Measurements from ENCODE around the gene ETV3L.

ETV3L gene

DNA sequence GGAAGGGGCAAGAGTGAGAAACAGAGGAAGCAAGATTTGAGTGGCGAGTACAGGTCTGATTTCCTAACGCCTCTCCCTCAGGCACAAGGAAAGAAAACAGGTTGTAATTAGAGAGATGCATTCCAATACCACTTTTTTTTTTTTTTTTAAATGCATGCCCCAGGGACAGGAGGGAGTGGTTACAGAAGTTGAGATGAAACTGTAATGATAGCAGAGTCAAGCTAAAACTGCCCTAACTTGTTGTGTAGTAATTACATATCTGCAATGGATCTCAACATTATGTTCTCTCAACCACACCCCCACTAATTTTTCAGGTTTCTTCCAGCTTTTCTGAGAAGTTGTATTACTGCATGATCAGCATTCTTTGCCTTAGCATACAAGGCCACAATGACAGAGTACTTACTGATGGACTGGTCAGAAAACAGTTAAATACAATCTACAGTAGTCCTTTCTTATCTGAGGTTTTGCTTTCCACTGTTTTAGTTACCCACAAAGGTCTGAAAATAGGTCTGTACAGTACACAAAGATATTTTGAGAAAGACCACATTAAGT is 33.1 kb upstream of the ETV3L start:
- no peak for DNase-seq (ENCODE audit: extremely low read depth in 1 of 2, low read depth in 1 of 2)

DNA sequence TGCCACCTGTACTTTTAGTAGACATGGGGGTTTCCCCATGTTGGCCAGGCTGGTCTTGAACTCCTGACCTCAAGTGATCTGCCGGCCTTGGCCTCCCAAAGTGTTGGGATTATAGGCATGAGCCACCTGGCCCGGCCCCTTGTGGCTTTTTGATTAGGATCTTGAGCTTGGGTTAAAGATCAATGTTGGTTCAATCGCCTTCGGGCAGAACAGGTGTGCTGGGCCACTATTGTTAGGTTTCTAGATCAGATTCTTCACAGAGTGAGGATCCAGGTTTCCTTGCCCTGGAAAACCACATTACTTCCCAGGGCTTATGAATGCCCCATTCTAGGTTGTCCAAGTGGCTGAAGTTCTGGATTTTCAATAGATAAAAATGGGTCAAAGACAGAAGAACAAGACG is 32.5 kb upstream of the ETV3L start:
- no peak for DNase-seq (ENCODE audit: extremely low read depth in 1 of 2, low read depth in 1 of 2)

DNA sequence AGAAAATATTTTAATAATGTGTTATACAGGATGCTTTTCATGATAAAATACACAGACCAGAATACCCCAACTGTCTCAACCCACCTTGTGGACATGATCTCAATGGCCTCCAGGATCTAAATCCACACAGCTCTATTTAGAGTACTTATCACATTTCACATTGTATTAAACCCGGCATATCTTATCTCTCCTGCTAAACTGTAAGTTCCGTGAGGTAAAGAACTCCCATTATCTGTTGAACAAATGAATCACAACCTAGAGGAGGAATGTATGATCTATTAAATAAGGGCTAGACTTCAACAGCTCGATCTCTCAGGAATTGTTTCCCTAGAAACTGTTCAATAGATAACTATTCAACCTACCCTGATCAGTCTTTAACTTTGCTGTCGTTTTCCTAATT is 31.7 kb upstream of the ETV3L start:
- no peak for DNase-seq (ENCODE audit: extremely low read depth in 1 of 2, low read depth in 1 of 2)

DNA sequence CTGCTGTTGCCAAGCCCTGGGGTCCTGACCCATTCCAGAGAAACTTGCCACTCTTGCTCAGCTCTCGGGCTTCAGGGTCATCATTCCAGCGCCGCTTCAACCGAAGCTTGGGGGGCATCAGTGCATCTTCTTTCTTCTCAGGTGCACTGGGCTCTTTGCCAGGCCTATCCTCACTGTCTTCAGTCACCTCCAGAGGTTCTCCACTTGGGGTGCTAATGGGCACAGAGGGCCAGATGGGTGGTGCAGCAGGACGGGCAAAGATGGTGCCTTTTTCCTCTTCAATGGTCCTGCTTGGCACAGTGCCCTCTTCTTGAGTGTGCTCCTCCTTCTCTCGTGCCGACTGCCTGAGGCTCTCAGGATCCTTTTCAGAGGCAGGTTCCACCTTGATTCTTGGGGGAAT is 25.2 kb upstream of the ETV3L start:
- no peak for DNase-seq (ENCODE audit: extremely low read depth in 1 of 2, low read depth in 1 of 2)

DNA sequence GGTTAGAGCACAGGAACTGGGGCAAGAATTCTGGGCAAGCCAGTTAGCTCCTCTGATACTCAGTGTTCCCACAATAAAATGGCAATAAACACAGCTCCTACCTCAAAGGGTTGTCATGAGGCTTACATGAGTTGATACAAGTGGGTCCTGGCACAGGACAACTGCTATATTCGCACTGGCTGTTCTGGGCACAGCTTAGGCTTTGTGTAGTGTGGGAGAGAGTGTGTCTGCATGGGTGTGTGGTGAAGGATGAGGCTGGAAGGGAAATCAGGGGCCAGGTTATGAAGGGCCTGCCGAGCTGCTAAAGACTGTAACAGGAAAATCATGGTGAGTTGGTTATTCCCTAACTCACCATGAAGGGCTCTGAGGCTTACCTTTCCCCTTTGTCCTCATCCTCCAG is 19.8 kb upstream of the ETV3L start:
- DNase-seq (ENCODE audit: extremely low read depth in 1 of 2, low read depth in 1 of 2), result no peak

DNA sequence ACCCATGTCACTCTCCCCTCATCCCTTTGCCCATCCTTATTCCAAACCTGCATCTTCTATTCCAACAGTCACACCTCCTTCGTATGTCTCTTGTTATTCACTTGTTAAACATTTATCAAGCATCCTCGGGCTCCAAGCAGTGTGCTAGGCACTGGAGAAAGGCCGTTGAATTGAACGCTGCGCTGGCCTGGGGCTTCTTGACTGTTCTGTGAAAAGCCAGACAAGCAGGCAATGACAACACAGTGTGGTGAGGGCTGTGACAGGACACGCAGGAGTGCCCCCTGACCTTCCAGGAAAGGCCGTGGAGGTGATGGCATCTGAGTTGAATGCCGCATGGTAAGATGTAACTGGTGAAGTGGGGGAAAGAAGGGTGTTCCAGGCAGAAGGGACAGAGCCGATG is 19.4 kb upstream of the ETV3L start:
- no peak for DNase-seq (ENCODE audit: extremely low read depth in 1 of 2, low read depth in 1 of 2)

DNA sequence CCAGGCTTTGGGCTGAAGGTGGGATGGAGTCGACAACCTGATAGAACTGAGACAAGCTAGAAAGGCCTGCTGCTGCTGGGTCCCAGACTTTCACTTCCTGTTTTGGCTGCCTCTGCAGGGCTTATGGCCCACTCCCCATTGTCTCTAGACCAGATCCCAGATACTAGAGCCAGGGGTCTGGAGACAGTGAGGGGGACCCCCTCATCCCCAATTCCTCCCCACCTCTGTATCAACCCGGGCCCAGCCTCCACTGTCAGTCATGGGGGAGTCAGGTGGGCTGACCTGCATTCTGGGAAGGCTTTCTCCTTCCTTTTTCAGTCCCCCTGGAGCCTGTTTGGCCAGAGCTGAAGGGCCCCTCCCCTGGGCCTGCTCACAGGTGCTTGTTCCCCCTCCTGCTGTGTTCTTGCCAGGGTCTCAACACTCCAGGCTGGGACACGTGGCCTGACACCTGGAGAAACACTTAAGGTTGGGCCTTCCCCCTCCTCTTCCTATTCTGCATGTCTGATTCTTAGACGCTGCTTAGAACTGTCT is 18.0 kb upstream of the ETV3L start:
- DNase-seq (ENCODE audit: extremely low read depth in 1 of 2, low read depth in 1 of 2), result no peak

DNA sequence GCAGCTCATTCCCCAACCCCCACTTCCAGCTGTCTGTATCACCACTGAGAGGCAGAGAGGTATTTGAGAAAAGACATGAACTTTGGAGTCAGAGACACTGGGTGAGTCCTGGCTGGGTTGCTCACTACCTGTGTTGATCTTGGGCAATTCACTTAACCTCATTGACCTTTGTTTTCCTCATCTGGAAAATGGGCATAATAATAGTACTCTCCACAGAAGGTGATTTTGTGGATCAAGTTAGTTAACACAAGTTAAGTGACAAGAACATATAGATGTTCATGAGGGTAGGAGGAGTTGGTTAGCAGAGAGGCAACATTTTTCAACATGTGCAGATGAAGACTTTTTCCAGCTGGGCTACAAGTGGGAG is 17.1 kb upstream of the ETV3L start:
- DNase-seq (ENCODE audit: extremely low read depth in 1 of 2, low read depth in 1 of 2), result no peak

DNA sequence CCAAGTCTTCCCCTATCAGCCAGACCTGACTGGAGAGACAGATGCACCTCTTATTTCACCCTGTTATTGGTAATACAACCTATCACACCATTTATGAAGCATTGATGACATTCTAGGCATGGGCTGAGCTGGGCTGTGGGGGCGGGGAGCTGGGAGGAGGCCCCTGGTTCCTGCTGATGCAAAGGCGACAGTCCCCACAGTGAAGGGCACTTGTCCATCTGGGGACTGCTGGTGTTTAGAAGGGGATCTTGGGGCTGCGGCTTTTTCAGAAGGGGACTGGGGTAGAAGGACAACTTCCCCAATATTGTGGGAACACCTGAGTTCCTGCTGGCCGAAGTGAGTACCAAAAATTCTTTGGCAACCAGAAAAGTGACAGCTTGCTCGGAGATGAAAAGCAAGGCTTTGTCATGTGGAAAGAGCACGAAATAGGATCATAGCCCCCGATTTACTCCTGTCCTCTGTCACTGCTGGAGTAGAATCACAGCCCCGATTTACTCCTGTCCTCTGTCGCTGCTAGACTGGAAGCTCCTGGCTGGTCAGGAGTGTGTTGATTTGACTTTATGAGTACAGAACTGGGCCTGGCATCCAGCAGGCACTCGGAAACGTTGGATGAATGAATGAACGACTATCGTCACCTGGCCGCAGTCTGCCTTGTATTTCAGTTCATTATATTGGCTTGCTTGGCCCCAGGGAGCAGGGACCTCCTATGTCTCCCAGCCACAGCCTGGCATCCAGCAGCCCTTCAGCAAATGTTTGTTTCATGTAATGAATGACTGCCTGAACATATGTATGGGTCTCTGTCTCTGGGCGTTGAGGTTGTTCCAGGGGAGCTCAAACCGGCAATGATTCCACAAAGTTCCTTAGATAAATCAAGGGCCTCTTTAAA is 16.5 kb upstream of the ETV3L start:
- no peak for DNase-seq (ENCODE audit: extremely low read depth in 1 of 2, low read depth in 1 of 2)

DNA sequence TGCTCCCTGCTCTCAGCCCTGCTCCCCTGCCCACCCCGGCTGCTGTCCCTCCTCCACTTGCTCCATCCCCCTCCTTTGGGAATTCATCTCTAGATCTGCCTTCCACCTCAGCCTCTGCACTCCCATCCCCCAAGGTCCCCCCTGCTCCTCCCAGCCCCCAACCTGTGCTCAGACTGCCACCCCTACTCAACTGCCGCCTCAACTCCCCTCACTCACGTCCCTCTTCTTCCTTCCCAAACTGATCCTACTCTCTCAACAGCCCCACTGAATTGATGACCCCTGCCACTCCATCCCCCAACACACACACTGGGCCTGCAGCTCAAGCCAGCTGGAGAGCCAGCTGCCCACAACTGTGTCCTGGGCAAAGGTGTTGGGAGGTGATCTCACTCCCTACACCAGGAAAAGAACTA is 15.8 kb upstream of the ETV3L start:
- DNase-seq (ENCODE audit: extremely low read depth in 1 of 2, low read depth in 1 of 2), result no peak

DNA sequence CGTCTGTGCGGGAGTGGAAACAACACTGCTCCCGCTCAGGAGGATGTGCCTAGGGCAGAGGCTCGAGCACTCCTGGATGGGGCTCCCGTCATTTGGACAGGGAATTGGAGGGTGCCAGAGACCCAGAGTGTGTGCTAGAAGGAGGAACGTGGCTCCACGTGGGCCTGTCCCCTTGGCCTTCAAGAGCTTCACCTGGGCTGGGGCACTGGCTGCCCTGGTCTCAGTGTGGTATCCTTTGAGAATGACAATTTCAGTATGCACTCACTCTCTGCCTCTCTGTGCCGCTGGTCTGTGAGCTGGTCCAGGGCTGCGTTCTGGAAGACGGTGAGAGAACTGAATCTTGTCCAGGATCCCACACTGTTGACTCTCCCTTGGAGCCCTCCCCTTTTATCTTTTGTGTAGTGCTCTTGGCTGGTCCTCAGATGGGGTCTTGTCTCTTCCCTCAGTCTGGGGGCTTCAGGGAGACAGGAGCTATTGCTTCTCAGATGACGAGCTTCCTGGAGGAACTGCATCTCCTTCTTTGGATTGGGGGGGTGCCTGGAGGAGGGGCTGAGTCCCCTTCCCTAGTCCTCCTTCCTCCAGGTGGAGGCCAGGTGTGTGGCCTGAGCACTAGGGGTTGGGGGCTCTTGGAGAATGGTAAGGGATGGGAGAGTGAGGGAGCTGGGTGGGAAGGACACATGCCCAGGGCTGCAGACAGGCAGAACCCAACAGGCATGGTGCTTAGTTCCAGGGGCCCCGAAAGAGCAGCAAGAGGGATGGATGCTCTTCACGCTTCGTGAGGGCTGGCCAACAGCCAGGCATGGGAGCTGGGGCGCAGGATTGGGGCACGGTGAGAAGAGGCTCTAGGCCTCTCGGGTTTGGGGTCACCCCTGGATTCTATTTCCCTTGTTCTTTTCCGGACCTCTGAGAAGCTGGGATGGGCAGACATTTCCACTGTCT is 14.8 kb upstream of the ETV3L start:
- DNase-seq (ENCODE audit: extremely low read depth in 1 of 2, low read depth in 1 of 2), result no peak

DNA sequence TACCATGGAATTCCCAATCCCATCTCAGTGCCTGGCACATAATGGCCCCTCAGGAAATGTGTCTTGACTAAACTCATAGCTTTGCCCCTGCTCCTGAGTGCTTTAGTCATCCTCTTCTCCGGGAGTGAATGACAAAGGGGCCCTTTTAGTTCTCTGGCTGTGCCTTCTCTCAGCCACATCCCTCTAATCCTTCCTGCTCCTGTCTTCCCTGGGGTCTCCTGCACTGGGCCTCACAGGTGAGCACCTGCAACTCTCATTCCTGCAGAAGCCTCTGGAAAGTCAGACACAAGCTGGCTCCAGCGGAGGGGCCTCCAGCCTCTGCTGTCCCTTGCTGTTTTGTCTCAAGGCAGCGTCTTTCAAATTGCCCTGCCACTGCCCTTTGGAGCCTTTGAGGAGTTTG is 14.0 kb upstream of the ETV3L start:
- DNase-seq (ENCODE audit: extremely low read depth in 1 of 2, low read depth in 1 of 2), result no peak

DNA sequence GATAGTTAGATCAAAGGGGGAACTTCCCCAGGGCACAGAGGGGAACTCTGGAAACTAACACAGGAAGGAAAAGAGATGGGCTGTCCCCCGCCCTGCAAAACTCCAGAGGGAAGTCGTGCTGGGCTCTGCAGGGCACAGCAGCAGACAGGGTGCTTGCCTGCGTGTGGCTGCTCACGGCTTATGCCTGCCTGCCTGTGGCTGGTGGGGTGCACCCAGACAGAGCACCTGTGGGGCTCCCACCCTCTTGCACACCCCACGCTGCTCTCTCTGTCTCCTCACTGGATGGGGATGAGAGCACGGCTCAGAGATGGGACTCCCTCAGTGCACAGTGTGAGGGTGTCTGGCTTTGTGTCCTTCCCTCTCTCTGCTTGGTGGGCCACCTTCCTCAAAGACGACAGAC is 13.5 kb upstream of the ETV3L start:
- no peak for DNase-seq (ENCODE audit: extremely low read depth in 1 of 2, low read depth in 1 of 2)

DNA sequence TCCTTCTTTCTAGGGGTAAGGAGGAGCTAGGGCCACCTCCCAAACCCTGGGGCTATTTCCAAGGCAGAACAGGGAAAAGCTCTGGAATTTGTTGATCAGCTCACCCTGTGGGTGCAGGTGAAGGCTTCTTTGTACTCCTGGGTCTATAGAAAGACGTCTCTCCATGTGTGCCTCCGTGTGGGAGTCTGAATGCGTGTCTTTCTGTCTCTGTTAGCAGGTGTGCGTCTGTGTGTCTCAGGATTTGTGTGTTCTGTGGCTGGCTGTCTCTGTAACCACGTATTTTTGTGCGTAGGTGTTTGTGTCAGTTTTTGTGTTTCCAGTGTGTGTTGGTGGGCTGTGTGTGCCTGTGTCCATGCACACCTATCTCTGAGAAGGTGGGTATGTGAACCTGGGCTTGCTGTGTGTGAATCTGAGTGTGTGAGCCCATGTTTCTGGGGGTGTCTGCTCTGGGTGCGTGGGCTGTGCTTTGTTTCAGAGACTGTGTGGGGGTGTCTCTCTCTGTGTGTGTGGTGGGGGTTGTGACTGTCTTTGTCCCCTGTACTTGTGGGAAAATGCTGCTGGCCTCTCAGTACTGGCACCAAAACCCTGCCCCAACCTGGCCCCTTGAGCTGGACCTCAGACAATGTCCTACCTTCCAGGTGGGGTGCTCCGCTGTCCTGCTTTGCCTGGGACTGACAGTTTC is 12.7 kb upstream of the ETV3L start:
- no peak for DNase-seq (ENCODE audit: extremely low read depth in 1 of 2, low read depth in 1 of 2)

DNA sequence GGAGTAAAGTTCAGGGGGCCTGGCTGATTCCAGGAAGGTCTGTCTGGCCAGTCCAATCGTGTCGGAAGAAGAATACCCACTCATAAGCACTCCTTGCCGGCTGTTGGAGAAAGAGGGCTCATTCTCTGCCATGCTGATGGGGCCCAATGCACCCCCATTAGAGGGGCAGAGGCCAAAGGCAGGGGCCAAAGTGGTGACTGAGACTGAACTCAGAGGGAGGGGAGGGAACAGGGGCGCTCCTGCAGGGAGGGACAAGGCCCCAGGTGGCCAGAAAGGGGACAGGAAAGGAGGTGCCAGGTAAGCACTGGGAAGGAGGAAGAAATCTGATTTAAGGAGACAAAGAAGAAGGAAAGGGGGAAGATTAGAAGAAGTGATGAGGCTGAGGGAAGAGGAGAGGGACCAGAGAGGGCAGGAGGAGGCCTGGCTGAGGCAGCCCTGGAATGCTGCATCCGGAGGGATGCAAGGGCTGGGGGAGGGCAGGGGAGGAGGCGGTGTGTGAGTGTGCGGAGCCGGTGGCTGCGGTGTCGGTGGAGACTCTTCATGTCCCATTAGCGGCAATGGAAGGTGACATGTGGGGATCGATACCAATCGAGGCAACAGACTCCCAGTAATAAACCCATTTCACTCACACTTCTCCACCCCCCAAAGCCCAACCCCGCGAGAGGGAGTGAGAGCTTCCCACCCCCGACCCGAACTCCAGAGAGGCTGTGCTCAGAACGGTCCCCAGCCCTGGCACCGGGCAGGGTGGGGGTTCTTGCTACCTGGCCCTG is 12.0 kb upstream of the ETV3L start:
- no peak for DNase-seq (ENCODE audit: extremely low read depth in 1 of 2, low read depth in 1 of 2)

DNA sequence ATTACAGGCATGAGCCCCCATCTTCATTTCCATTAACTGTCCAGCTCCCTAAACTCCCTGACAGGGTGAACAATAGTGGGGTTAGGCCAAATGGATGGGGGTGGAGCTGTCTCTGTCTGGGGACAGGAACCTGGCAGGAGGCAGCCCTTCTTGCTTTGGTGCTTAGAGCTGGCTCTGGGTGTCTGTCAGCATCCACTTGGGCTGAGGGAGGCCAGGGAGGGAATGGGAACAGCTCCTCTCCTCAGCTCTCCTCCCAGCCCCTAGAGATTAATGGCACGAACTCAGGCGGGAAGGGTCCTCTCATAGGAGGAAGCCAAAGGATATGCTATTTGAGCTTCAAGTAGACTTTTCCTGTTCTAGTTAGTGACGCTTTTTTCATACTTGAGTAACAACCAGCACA is 11.1 kb upstream of the ETV3L start:
- DNase-seq (ENCODE audit: extremely low read depth in 1 of 2, low read depth in 1 of 2), result no peak

DNA sequence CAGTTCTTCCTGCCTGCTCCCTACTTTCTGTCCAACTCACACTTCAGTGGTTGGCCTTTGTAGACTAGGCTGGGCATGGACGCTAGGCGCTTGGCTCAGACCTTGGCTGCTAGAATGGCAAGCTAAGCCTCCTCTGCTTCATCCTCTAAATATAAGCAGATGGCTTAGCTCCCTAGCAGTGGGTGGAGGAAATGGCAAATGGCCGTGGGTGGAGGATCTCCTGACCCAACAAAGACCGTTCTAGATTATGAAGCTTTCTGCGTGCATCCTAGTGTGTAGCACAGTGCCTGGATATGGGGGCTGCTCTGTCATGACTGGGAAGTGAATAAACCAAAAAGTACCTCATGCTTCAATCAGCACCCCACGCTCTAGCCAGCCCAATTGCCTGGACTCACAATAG is 10.4 kb upstream of the ETV3L start:
- no peak for DNase-seq (ENCODE audit: extremely low read depth in 1 of 2, low read depth in 1 of 2)

DNA sequence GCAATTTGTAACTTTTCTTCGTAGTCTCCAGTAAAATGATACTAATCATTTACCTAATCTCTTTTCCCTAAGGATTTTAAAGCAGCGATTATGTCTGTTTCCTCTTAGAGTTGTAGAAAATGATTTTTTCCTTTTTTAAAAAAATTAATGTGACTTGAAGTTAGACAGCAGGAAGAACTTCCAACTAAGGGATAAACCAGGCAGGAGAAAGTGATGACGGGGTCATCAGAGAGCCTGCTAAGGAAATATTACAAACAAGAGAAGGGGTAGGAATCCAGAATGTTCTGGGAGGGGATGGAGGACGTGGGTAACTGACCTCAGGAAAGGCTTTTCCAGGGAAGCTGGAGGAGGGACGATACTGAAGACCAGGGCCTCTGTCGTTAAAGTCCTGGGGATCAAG is 8.8 kb upstream of the ETV3L start:
- no peak for DNase-seq (ENCODE audit: extremely low read depth in 1 of 2, low read depth in 1 of 2)

DNA sequence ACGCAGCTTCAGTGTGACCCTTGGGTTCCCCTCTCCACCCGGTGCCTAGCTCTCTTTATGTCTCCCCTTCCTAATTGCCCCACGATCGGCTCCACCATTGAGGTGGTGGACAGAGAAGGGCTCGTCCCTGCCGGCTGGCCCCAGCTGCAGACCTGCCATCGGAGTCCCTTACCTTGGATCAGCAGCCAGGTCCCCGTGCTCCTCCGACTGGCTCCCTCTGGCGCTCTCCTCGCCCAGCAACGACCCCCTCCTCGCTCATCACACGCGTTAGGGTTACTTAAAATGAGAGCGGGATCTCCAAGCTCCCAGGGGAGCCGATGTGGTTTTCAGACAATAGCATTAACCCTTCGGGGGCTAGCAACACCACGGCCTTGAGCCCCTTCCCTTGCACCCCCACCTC is 8.1 kb upstream of the ETV3L start:
- DNase-seq (ENCODE audit: extremely low read depth in 1 of 2, low read depth in 1 of 2), result no peak

DNA sequence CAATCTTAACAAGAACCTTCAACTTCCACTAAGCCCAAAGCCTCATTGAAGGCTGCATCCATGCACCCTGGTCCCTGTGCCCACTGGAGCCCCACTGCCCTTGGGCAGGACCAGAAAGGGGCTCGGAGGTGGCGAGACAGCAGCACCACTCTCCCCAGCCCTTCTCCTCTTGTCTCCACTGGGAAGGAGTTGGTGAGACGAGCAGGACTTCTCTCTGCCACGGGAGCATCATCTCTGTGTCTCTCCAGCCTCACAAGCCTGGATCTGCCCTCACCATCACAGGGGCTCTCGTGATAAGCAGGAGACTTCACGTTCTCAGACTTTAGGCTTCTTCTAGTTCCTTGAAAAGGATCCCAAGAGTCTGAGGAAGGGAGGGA is 7.2 kb upstream of the ETV3L start:
- no peak for DNase-seq (ENCODE audit: extremely low read depth in 1 of 2, low read depth in 1 of 2)

Data from stimulated activated CD8-positive, alpha-beta memory T cell treated with anti-CD3 and anti-CD28 coated beads, Interleukin-7, amount 100 ng/mL, for 48 hours (primary cell).